Liver (tissue), 9 donors: Measurements from ENCODE around the gene GDF2. TPM values are rescaled to one million over a fixed set of nuclear protein-coding genes. Genes with fewer than 3 reads are reported as not detected.

Experiments used
- DNase-seq: peaks from one replicate; pipeline ENCODE4 v3.0.0-alpha.2; 2017; ENCODE audit warnings: low spot score
- H3K27ac ChIP-seq, 2 donors: one replicate each; pipeline ENCODE4 v1.7.0; 2013; ENCODE audit warnings: inconsistent platforms in 2 of 2, low read length in 2 of 2, control low read depth in 1 of 2, low read depth in 1 of 2, mild to moderate bottlenecking in 1 of 2
- H3K27me3 ChIP-seq, 4 donors: one replicate each; pipeline versions ENCODE4 v1.6.1 to v1.7.0; 2013; ENCODE audit warnings: low read length in 3 of 4, inconsistent platforms in 1 of 4, mild to moderate bottlenecking in 1 of 4, moderate library complexity in 1 of 4; ENCODE audit not compliant: control insufficient read depth in 4 of 4, insufficient read depth in 4 of 4
- H3K36me3 ChIP-seq, 4 donors: one replicate each; pipeline versions ENCODE4 v1.6.1 to v1.7.0; 2013; ENCODE audit warnings: low read length in 3 of 4, mild to moderate bottlenecking in 3 of 4, low read depth in 1 of 4, moderate library complexity in 1 of 4; ENCODE audit not compliant: control insufficient read depth in 4 of 4, insufficient read depth in 3 of 4
- H3K4me1 ChIP-seq, 4 donors: one replicate each; pipeline versions ENCODE4 v1.6.1 to v1.7.0; 2013; ENCODE audit warnings: low read length in 3 of 4, mild to moderate bottlenecking in 3 of 4, moderate library complexity in 1 of 4; ENCODE audit not compliant: control insufficient read depth in 4 of 4, insufficient read depth in 4 of 4
- H3K4me3 ChIP-seq, 3 donors: one replicate each; pipeline versions ENCODE4 v1.6.1 to v1.7.0; 2013; ENCODE audit warnings: low read length in 3 of 3, control low read depth in 1 of 3, low read depth in 1 of 3, mild to moderate bottlenecking in 1 of 3
- H3K9ac ChIP-seq, 2 donors: one replicate each; pipeline ENCODE4 v1.7.0; 2013; ENCODE audit warnings: low read length in 2 of 2, mild to moderate bottlenecking in 2 of 2, moderate library complexity in 2 of 2, control low read depth in 1 of 2, low read depth in 1 of 2
- H3K9me3 ChIP-seq, 4 donors: one replicate each; pipeline versions ENCODE4 v1.6.1 to v1.7.0; 2013; ENCODE audit warnings: low read length in 3 of 4; ENCODE audit not compliant: control insufficient read depth in 4 of 4
- ATF3 ChIP-seq: IDR thresholded peaks from 2 replicates; pipeline ENCODE4 v1.6.1; 2016; ENCODE audit warnings: antibody characterized with exemption
- EGR1 ChIP-seq, 2 donors: IDR thresholded peaks; 2 replicates each; pipeline ENCODE4 v1.6.1; 2016 to 2018; ENCODE audit warnings: antibody characterized with exemption in 2 of 2, low read depth in 2 of 2
- FOXA1 ChIP-seq: IDR thresholded peaks from 2 replicates; pipeline ENCODE4 v1.6.1; 2016; ENCODE audit warnings: antibody characterized with exemption
- FOXA2 ChIP-seq: IDR thresholded peaks from 2 replicates; pipeline ENCODE4 v1.6.1; 2016; ENCODE audit warnings: antibody characterized with exemption
- GABPA ChIP-seq, 2 donors: IDR thresholded peaks in 1 of 2; conservative IDR thresholded peaks in 1 of 2; 2 replicates each; pipeline ENCODE4 v1.6.1; 2016; ENCODE audit warnings: antibody characterized with exemption in 2 of 2, mild to moderate bottlenecking in 1 of 2, moderate library complexity in 1 of 2
- HNF4A ChIP-seq, 2 donors: conservative IDR thresholded peaks; 2 replicates each; pipeline ENCODE4 v1.6.1; 2016; ENCODE audit warnings: antibody characterized with exemption in 2 of 2, mild to moderate bottlenecking in 2 of 2
- HNF4G ChIP-seq: IDR thresholded peaks from 2 replicates; pipeline ENCODE4 v1.6.1; 2016; ENCODE audit warnings: antibody characterized with exemption
- JUND ChIP-seq, 2 donors: IDR thresholded peaks; 2 replicates each; pipeline ENCODE4 v1.6.1; 2016; ENCODE audit warnings: antibody characterized with exemption in 2 of 2
- NR2F2 ChIP-seq: IDR thresholded peaks from 2 replicates; pipeline ENCODE4 v1.6.1; 2016; ENCODE audit warnings: antibody characterized with exemption
- RAD21 ChIP-seq, 2 donors: IDR thresholded peaks; 2 replicates each; pipeline ENCODE4 v1.6.1; 2016; ENCODE audit warnings: antibody characterized with exemption in 2 of 2, mild to moderate bottlenecking in 2 of 2
- REST ChIP-seq: IDR thresholded peaks from 2 replicates; pipeline ENCODE4 v1.6.1; 2016; ENCODE audit warnings: antibody characterized with exemption, mild to moderate bottlenecking
- RXRA ChIP-seq, 2 donors: IDR thresholded peaks; 2 replicates each; pipeline ENCODE4 v1.6.1; 2017 to 2018; ENCODE audit warnings: antibody characterized with exemption in 2 of 2, mild to moderate bottlenecking in 1 of 2
- SP1 ChIP-seq: IDR thresholded peaks from 2 replicates; pipeline ENCODE4 v1.6.1; 2018; ENCODE audit warnings: antibody characterized with exemption, mild to moderate bottlenecking
- TAF1 ChIP-seq: conservative IDR thresholded peaks from 2 replicates; pipeline ENCODE4 v1.6.1; 2016; ENCODE audit warnings: antibody characterized with exemption, mild to moderate bottlenecking
- YY1 ChIP-seq: IDR thresholded peaks from 2 replicates; pipeline ENCODE4 v1.6.1; 2016; ENCODE audit warnings: antibody characterized with exemption, mild to moderate bottlenecking
- ZBTB33 ChIP-seq: IDR thresholded peaks from 2 replicates; pipeline ENCODE4 v1.6.1; 2016; ENCODE audit warnings: antibody characterized with exemption
- WGBS: extraction: QIAGEN DNeasy Blood & Tissue Kit; methylation state at CpG from one replicate; pipeline ENCODE4 v1.1.7; 2013; 5-methylcytosine and 5-hydroxymethylcytosine counted together
- polyA plus RNA-seq, 2 donors: library from polyadenylated mRNA; stranded (reverse) in 1 of 2; unstranded in 1 of 2; fragments of 200-250 nt in 1 of 2; fragments of >200 nt in 1 of 2; fragmentation: Nextera tagmentation in 1 of 2; extraction: Ambion mirVana in 1 of 2; gene quantifications; one replicate each; pipeline versions ENCODE4 v1.2.1 to v1.2.3, GENCODE V29; 2013 to 2015
- total RNA-seq, 2 donors: library from RNA; depleted of rRNA; stranded (reverse); fragments of >200 nt; gene quantifications; one replicate each; pipeline ENCODE4 v1.2.3, GENCODE V29; 2014
- TF ChIP-seq, protein P1 (sequence below): IDR thresholded peaks from 2 replicates; pipeline ENCODE4 v1.6.1; 2016; ENCODE audit warnings: antibody characterized with exemption
- donor health status: healthy.
- donor health status: healthy.
- donor health status: healthy.
- donor health status: healthy.
- donor health status: healthy.

GDF2 gene
- total and polyA plus RNA-seq, 4 donors, result 5.6 to 26.9 (median 14.5) TPM

GRCh38 chr10:47295411-47295810 is 26.8 kb upstream of the GDF2 start:
- Histone ChIP-seq H3K4me1 (peaks cover 0 to 9% (median 6%) of the 10 kb centered on the region in 4 donors), H3K9me3 (no peaks in the 10 kb centered on the region), H3K9ac (no peak overlapping the region), H3K4me3 (no peak overlapping the region), H3K36me3 (no peaks in the 10 kb centered on the region), H3K27ac (no peak overlapping the region), H3K27me3 (no peaks in the 10 kb centered on the region)
- DNase-seq, result no peak
- 89% methylated on average over 5 of the region's 5 CpGs for WGBS
- TF ChIP-seq HNF4G (no peak), HNF4A (conservative IDR thresholded peaks at IDR 0.05) (no peak), FOXA1 (no peak), JUND (IDR thresholded peaks at IDR 0.05) (no peak), FOXA2 (no peak), REST (no peak), TAF1 (no peak), EGR1 (IDR thresholded peaks at IDR 0.05; ENCODE audit: low read depth in 2 of 2) (no peak), RXRA (IDR thresholded peaks at IDR 0.05) (no peak), NR2F2 (no peak), GABPA (IDR thresholded peaks at IDR 0.05 in 1 of 2, conservative IDR thresholded peaks at IDR 0.05 in 1 of 2) (no peak), SP1 (no peak), ZBTB33 (no peak), RAD21 (IDR thresholded peaks at IDR 0.05) (no peak), ATF3 (no peak), YY1 (no peak)
- TF ChIP-seq, protein P1, sequence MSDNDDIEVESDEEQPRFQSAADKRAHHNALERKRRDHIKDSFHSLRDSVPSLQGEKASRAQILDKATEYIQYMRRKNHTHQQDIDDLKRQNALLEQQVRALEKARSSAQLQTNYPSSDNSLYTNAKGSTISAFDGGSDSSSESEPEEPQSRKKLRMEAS, result no peak

- DNase-seq, result no peak
- 66% methylated on average over 12 of the region's 12 CpGs for WGBS
- no peak for TF ChIP-seq RXRA (IDR thresholded peaks at IDR 0.05)
- no peak for TF ChIP-seq NR2F2
- TF ChIP-seq YY1, result no peak
- TF ChIP-seq GABPA (IDR thresholded peaks at IDR 0.05 in 1 of 2, conservative IDR thresholded peaks at IDR 0.05 in 1 of 2), result no peak
- no peak for TF ChIP-seq ATF3
- no peak for TF ChIP-seq ZBTB33
- no peak for TF ChIP-seq HNF4A (conservative IDR thresholded peaks at IDR 0.05)
- TF ChIP-seq REST, result no peak
- no peak for TF ChIP-seq RAD21 (IDR thresholded peaks at IDR 0.05)
- Histone ChIP-seq H3K36me3 (no peaks in the 10 kb centered on the region), H3K9ac (no peak overlapping the region), H3K9me3 (no peaks in the 10 kb centered on the region), H3K4me3 (no peak overlapping the region), H3K27ac (no peak overlapping the region), H3K27me3 (no peaks in the 10 kb centered on the region), H3K4me1 (peaks cover 0 to 13% (median 9%) of the 10 kb centered on the region in 4 donors)
Observed at GRCh38 chr10:47296156-47296894, 25.9 kb upstream of the GDF2 start.
